Caco-2 (cell line): Measurements from ENCODE around the gene UBXN6. TPM values are rescaled to one million over a fixed set of nuclear protein-coding genes. Genes with fewer than 3 reads are reported as not detected.

Experiments used
- BruUV-seq: library from RNA; stranded (reverse); fragments of 400-500 nt; replicated peaks from 2 replicates; lab custom pipeline; 2021; lab: Mats Ljungman, UMichigan
- CTCF ChIA-PET: fragments of 300-600 bp; sonication (Branson Sonifier 250); formaldehyde crosslinking; loops from one replicate; lab custom pipeline; 2022; ENCODE audit warnings: antibody characterized with exemption; lab: Charles Lee
- POLR2A ChIA-PET: fragments of 300-600 bp; sonication (Branson Sonifier 250); formaldehyde crosslinking; loops from one replicate; lab custom pipeline; 2022; ENCODE audit warnings: antibody characterized with exemption; lab: Charles Lee
- DNase-seq, 2 experiments: peaks; one replicate each; pipeline versions ENCODE4 v3.0.0 to v3.0.0-alpha.2; 2020 to 2022
- H3K27me3 ChIP-seq: replicated peaks from 2 replicates; pipeline ENCODE4 v1.6.0; 2011; ENCODE audit warnings: low read length; ENCODE audit not compliant: control insufficient read depth, insufficient read depth
- H3K36me3 ChIP-seq: 2 replicates; pipeline ENCODE4 v1.5.1; 2011; ENCODE audit warnings: low read length; ENCODE audit not compliant: control insufficient read depth, insufficient read depth
- H3K4me1 ChIP-seq: fragments of 250-450 bp; sonication (Bioruptor Pico); 2 replicates; pipeline ENCODE4 v1.5.1; 2020; ENCODE audit warnings: mild to moderate bottlenecking
- H3K4me3 ChIP-seq: 2 replicates; pipeline ENCODE4 v1.5.1; 2011; ENCODE audit warnings: low read depth, mild to moderate bottlenecking, control low read depth, low read length
- H3K9me3 ChIP-seq: fragments of 250-450 bp; sonication (Bioruptor Pico); 2 replicates; pipeline ENCODE4 v1.5.1; 2020; ENCODE audit warnings: mild to moderate bottlenecking, moderate library complexity
- H3K27ac Mint-ChIP-seq: one replicate; pipeline ENCODE4 v1.8.0; 2022; ENCODE audit warnings: mixed read lengths; ENCODE audit not compliant: unreplicated experiment
- H3K27me3 Mint-ChIP-seq: one replicate; pipeline ENCODE4 v1.8.0; 2022; ENCODE audit warnings: mixed read lengths; ENCODE audit not compliant: insufficient read depth, unreplicated experiment
- H3K36me3 Mint-ChIP-seq: one replicate; pipeline ENCODE4 v1.8.0; 2022; ENCODE audit warnings: mild to moderate bottlenecking, mixed read lengths; ENCODE audit not compliant: insufficient read depth, unreplicated experiment
- H3K4me1 Mint-ChIP-seq: one replicate; pipeline ENCODE4 v1.8.0; 2022; ENCODE audit warnings: low read depth, mixed read lengths; ENCODE audit not compliant: unreplicated experiment
- H3K4me3 Mint-ChIP-seq: one replicate; pipeline ENCODE4 v1.8.0; 2022; ENCODE audit warnings: mild to moderate bottlenecking, moderate library complexity, mixed read lengths; ENCODE audit not compliant: unreplicated experiment
- H3K9me3 Mint-ChIP-seq: one replicate; pipeline ENCODE4 v1.8.0; 2022; ENCODE audit warnings: mixed read lengths; ENCODE audit not compliant: unreplicated experiment
- intact Hi-C: fragments of 100-400 bp; cut with micrococcal nuclease; formaldehyde crosslinking; loops from one replicate; pipeline ENCODE4 v1.10.0; 2022; ENCODE audit not compliant: unreplicated experiment
- total RNA-seq: library from RNA; stranded (reverse); gene quantifications from 2 replicates; pipeline ENCODE4 v1.2.3, GENCODE V29; 2022
- TF ChIP-seq, protein P1 (sequence below), 2 experiments: fragments of 200-600 bp in 1 of 2; IDR thresholded peaks; 1 replicate in 1 of 2; 2 replicates in 1 of 2; pipeline versions ENCODE4 v1.5.1 to v1.8.0; 2011 to 2022; ENCODE audit warnings: antibody characterized with exemption in 1 of 2, control low read depth in 1 of 2, inconsistent platforms in 1 of 2, low read depth in 1 of 2, low read length in 1 of 2, mild to moderate bottlenecking in 1 of 2, moderate library complexity in 1 of 2; ENCODE audit not compliant: insufficient read depth in 1 of 2, severe bottlenecking in 1 of 2, unreplicated experiment in 1 of 2

Gene UBXN6
- total RNA-seq, 1 experiment from 2014 or later = 42.9 TPM

DNA sequence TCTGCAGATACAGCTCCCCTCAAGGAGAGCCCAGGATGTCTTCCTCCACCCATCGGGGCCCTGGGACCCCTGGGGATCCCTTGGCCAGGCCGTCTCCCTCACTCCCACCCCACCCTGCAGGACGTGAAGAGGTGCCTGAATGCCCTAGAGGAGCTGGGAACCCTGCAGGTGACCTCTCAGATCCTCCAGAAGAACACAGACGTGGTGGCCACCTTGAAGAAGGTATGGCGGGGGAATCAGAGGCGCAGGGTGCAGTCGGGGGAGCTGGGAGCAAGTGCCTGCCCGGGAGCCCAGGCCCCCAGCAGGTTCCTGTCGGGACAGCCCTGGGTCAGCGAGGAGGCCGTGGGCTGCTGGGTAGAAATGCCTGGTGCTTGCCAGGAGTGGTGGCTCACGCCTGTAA, 41.1 kb upstream of the UBXN6 start:
- intact Hi-C loops = no loop called here
- DNase-seq = no peak
- Histone ChIP-seq H3K36me3 (no peaks in the 10 kb centered on the region; the same call in 1 of the 2 replicates), H3K4me3 (no peak overlapping the region), H3K27me3 (no peaks in the 10 kb centered on the region), H3K9me3 (no peaks in the 10 kb centered on the region), H3K4me1 (no peaks in the 10 kb centered on the region)
- Mint-ChIP-seq H3K4me3 (no peak overlapping the region), H3K4me1 (no peaks in the 10 kb centered on the region), H3K27ac (no peak overlapping the region), H3K36me3 (peaks cover 14% of the 10 kb centered on the region), H3K27me3 (no peaks in the 10 kb centered on the region), H3K9me3 (no peaks in the 10 kb centered on the region)
- no TSS peak for BruUV-seq
- POLR2A ChIA-PET = no interaction called here
- TF ChIP-seq, protein P1, sequence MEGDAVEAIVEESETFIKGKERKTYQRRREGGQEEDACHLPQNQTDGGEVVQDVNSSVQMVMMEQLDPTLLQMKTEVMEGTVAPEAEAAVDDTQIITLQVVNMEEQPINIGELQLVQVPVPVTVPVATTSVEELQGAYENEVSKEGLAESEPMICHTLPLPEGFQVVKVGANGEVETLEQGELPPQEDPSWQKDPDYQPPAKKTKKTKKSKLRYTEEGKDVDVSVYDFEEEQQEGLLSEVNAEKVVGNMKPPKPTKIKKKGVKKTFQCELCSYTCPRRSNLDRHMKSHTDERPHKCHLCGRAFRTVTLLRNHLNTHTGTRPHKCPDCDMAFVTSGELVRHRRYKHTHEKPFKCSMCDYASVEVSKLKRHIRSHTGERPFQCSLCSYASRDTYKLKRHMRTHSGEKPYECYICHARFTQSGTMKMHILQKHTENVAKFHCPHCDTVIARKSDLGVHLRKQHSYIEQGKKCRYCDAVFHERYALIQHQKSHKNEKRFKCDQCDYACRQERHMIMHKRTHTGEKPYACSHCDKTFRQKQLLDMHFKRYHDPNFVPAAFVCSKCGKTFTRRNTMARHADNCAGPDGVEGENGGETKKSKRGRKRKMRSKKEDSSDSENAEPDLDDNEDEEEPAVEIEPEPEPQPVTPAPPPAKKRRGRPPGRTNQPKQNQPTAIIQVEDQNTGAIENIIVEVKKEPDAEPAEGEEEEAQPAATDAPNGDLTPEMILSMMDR (IDR thresholded peaks at IDR 0.05; ENCODE audit: insufficient read depth in 1 of 2, low read depth in 1 of 2, low read length in 1 of 2, severe bottlenecking in 1 of 2, unreplicated experiment in 1 of 2) = no peak
- CTCF ChIA-PET = no interaction called here

DNA sequence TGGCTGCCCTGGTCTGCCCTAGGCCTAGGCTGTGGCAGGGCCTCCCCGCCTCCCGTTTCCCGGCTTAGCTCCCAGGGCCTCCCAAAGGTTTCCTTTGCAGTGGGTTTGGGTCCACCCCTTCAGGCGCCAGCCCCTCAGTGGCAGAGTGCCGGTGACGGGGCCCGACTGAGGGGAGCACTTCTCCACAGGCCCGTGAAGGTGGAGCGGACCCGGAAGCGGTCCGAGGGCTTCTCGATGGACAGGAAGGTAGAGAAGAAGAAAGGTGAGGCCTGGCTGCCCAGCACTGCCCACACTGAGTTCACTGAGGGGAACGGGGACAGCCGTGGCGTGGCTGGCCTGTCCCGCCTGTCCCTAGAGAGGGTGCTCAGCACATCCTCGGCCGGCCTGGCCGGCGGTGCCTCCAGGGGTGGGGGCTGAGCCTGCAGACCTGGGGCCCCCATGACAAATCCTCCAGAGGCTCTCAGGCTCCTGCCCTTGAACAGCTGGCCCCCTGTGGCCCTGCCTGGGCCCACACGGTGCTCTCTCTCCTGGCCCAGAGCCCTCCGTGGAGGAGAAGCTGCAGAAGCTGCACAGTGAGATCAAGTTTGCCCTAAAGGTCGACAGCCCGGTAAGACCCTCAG, 40.3 kb upstream of the UBXN6 start:
- no peaks in the 10 kb centered on the region; the same call in 1 of the 2 replicates for H3K36me3 ChIP-seq
- no peak overlapping the region for H3K4me3 Mint-ChIP-seq
- H3K9me3 Mint-ChIP-seq = no peaks in the 10 kb centered on the region
- H3K4me1 ChIP-seq = no peaks in the 10 kb centered on the region
- no peak overlapping the region for H3K27ac Mint-ChIP-seq
- H3K9me3 ChIP-seq = no peaks in the 10 kb centered on the region
- peaks cover 14% of the 10 kb centered on the region for H3K36me3 Mint-ChIP-seq
- BruUV-seq = no TSS peak
- H3K4me1 Mint-ChIP-seq = no peaks in the 10 kb centered on the region
- intact Hi-C loops = no loop called here
- no peak overlapping the region for H3K4me3 ChIP-seq
- ChIA-PET POLR2A (no interaction called here), CTCF (no interaction called here)
- TF ChIP-seq, protein P1 (IDR thresholded peaks at IDR 0.05; ENCODE audit: insufficient read depth in 1 of 2, low read depth in 1 of 2, low read length in 1 of 2, severe bottlenecking in 1 of 2, unreplicated experiment in 1 of 2) = no peak
- no peaks in the 10 kb centered on the region for H3K27me3 Mint-ChIP-seq
- no peaks in the 10 kb centered on the region for H3K27me3 ChIP-seq
- DNase-seq = no peak

- H3K27me3 Mint-ChIP-seq = no peaks in the 10 kb centered on the region
- H3K9me3 Mint-ChIP-seq = no peaks in the 10 kb centered on the region
- intact Hi-C loops = no loop called here
- H3K36me3 Mint-ChIP-seq = peaks cover 14% of the 10 kb centered on the region
- H3K4me3 Mint-ChIP-seq = no peak overlapping the region
- H3K27ac Mint-ChIP-seq = no peak overlapping the region
- no peaks in the 10 kb centered on the region for H3K4me1 Mint-ChIP-seq
- Histone ChIP-seq H3K9me3 (no peaks in the 10 kb centered on the region), H3K4me1 (no peaks in the 10 kb centered on the region), H3K27me3 (no peaks in the 10 kb centered on the region), H3K4me3 (no peak overlapping the region), H3K36me3 (peaks cover 1% of the 10 kb centered on the region)
- TF ChIP-seq, protein P1 (IDR thresholded peaks at IDR 0.05; ENCODE audit: insufficient read depth in 1 of 2, low read depth in 1 of 2, low read length in 1 of 2, severe bottlenecking in 1 of 2, unreplicated experiment in 1 of 2) = no peak
- no peak for DNase-seq
- BruUV-seq = no TSS peak
- ChIA-PET POLR2A (no interaction called here), CTCF (no interaction called here)
Observed at GRCh38 chr19:4496304-4496703, 38.7 kb upstream of the UBXN6 start.
